H1 (cell line): ENCODE measurements around the gene DDX41. TPM values are rescaled to one million over a fixed set of nuclear protein-coding genes. Genes with fewer than 3 reads are reported as not detected.

ENCODE experiments used
- CTCF ChIA-PET: fragments of 300-600 bp; sonication (Branson Sonifier 250); formaldehyde crosslinking; loops from one replicate; lab custom pipeline; 2021; ENCODE audit not compliant: partially characterized antibody; lab: Charles Lee
- POLR2A ChIA-PET: fragments of 300-600 bp; sonication (Branson Sonifier 250); formaldehyde crosslinking; loops from one replicate; lab custom pipeline; 2021; ENCODE audit warnings: inconsistent platforms; ENCODE audit not compliant: partially characterized antibody; lab: Charles Lee
- DNase-seq, 2 experiments: peaks; one replicate each; pipeline versions ENCODE4 v3.0.0 to v3.0.0-alpha.2; 2010 to 2022; ENCODE audit warnings: low spot score in 2 of 2, low read depth in 1 of 2, mixed read lengths in 1 of 2
- FAIRE-seq: peaks from 2 replicates; lab custom pipeline; 2011; peaks lifted over from hg19 to GRCh38; lab: Jason Lieb, UNC
- H2AFZ ChIP-seq: 2 replicates; pipeline ENCODE4 v1.8.1; 2012; ENCODE audit warnings: low read length, inconsistent platforms
- H2AK5ac ChIP-seq: 2 replicates; pipeline ENCODE4 v1.6.1; 2013; ENCODE audit warnings: low read depth, low read length
- H2BK120ac ChIP-seq: replicated peaks from 2 replicates; pipeline ENCODE3; 2013; ENCODE audit warnings: low read depth, low read length, inconsistent platforms
- H2BK12ac ChIP-seq: 2 replicates; pipeline ENCODE4 v1.6.1; 2013; ENCODE audit warnings: low read depth, low read length
- H2BK15ac ChIP-seq: 2 replicates; pipeline ENCODE4 v1.6.1; 2013; ENCODE audit warnings: low read length
- H2BK20ac ChIP-seq: 2 replicates; pipeline ENCODE4 v1.6.1; 2013; ENCODE audit warnings: low read length
- H2BK5ac ChIP-seq: 2 replicates; pipeline ENCODE4 v1.6.1; 2013; ENCODE audit warnings: low read depth, low read length
- H3K14ac ChIP-seq: 2 replicates; pipeline ENCODE4 v1.6.1; 2013; ENCODE audit warnings: inconsistent platforms; ENCODE audit not compliant: insufficient read length
- H3K18ac ChIP-seq: 2 replicates; pipeline ENCODE4 v1.6.1; 2013; ENCODE audit warnings: low read length; ENCODE audit errors: extremely low read depth
- H3K23ac ChIP-seq: 2 replicates; pipeline ENCODE4 v1.6.1; 2013; ENCODE audit warnings: inconsistent platforms; ENCODE audit not compliant: insufficient read length
- H3K23me2 ChIP-seq: 2 replicates; pipeline ENCODE4 v1.6.1; 2013; ENCODE audit warnings: low read depth, low read length
- H3K27ac ChIP-seq: 2 replicates; pipeline ENCODE4 v1.6.1; 2011; ENCODE audit warnings: low read depth, low read length, inconsistent platforms
- H3K27me3 ChIP-seq, 4 experiments: replicated peaks in 1 of 4; 1 replicate in 1 of 4; 2 replicates in 3 of 4; pipeline versions ENCODE4 v1.6.1 to v1.8.1; 2011 to 2013; ENCODE audit warnings: low read length in 3 of 4, mild to moderate bottlenecking in 3 of 4, inconsistent platforms in 2 of 4, mixed read lengths in 2 of 4, moderate library complexity in 1 of 4; ENCODE audit not compliant: control insufficient read depth in 3 of 4, insufficient read depth in 3 of 4; ENCODE audit errors: extremely low read depth in 1 of 4
- H3K36me3 ChIP-seq, 4 experiments: 2 replicates each; pipeline versions ENCODE4 v1.6.1 to v1.8.1; 2011 to 2013; ENCODE audit warnings: mild to moderate bottlenecking in 4 of 4, low read length in 3 of 4, moderate library complexity in 2 of 4, control low read depth in 1 of 4, inconsistent platforms in 1 of 4; ENCODE audit not compliant: insufficient read depth in 4 of 4, control insufficient read depth in 2 of 4
- H3K4ac ChIP-seq: replicated peaks from 2 replicates; pipeline ENCODE3; 2013; ENCODE audit warnings: low read length, low read depth, mixed read lengths, inconsistent platforms; ENCODE audit not compliant: insufficient read length
- H3K4me1 ChIP-seq, 4 experiments: replicated peaks in 1 of 4; 1 replicate in 1 of 4; 2 replicates in 3 of 4; pipeline versions ENCODE4 v1.6.1 to v1.8.1; 2011 to 2013; ENCODE audit warnings: low read length in 3 of 4, inconsistent platforms in 2 of 4, mixed read lengths in 1 of 4; ENCODE audit not compliant: insufficient read depth in 4 of 4, control insufficient read depth in 3 of 4
- H3K4me2 ChIP-seq, 2 experiments: 2 replicates each; pipeline versions ENCODE4 v1.6.1 to v1.8.1; 2011 to 2013; ENCODE audit warnings: low read depth in 2 of 2, low read length in 2 of 2, control low read depth in 1 of 2, inconsistent platforms in 1 of 2, mild to moderate bottlenecking in 1 of 2; ENCODE audit not compliant: insufficient read depth in 1 of 2
- H3K4me3 ChIP-seq, 4 experiments: fragments of 200-600, 300-600 bp in 1 of 4; sonication (generic), shearing (Covaris generic), sonication (Bioruptor Twin) in 1 of 4; 2 replicates each; pipeline versions ENCODE4 v1.5.1 to v1.8.1; 2011 to 2016; ENCODE audit warnings: low read length in 4 of 4, low read depth in 3 of 4, control low read depth in 2 of 4, inconsistent platforms in 2 of 4, mild to moderate bottlenecking in 2 of 4, mixed read lengths in 1 of 4, moderate library complexity in 1 of 4; ENCODE audit not compliant: insufficient read depth in 2 of 4; ENCODE audit errors: extremely low read depth in 1 of 4
- H3K56ac ChIP-seq: replicated peaks from 2 replicates; pipeline ENCODE3; 2013; ENCODE audit warnings: low read depth, mild to moderate bottlenecking, mixed read lengths, low read length, inconsistent platforms; ENCODE audit not compliant: insufficient read length
- H3K79me1 ChIP-seq: 2 replicates; pipeline ENCODE4 v1.6.1; 2013; ENCODE audit warnings: low read depth, low read length, control low read depth
- H3K79me2 ChIP-seq, 2 experiments: 2 replicates each; pipeline versions ENCODE4 v1.6.1 to v1.8.1; 2012 to 2013; ENCODE audit warnings: low read length in 2 of 2, mild to moderate bottlenecking in 2 of 2, inconsistent platforms in 1 of 2; ENCODE audit not compliant: insufficient read depth in 2 of 2, control insufficient read depth in 1 of 2
- H3K9ac ChIP-seq, 4 experiments: replicated peaks in 1 of 4; 1 replicate in 1 of 4; 2 replicates in 3 of 4; pipeline versions ENCODE4 v1.6.1 to v1.8.1; 2011 to 2013; ENCODE audit warnings: low read depth in 3 of 4, low read length in 3 of 4, control low read depth in 2 of 4, mild to moderate bottlenecking in 2 of 4, moderate library complexity in 2 of 4, inconsistent platforms in 1 of 4; ENCODE audit errors: extremely low read depth in 1 of 4
- H3K9me3 ChIP-seq, 2 experiments: 2 replicates each; pipeline versions ENCODE4 v1.6.1 to v1.8.1; 2012 to 2013; ENCODE audit warnings: mild to moderate bottlenecking in 2 of 2, moderate library complexity in 2 of 2, control low read depth in 1 of 2, inconsistent platforms in 1 of 2, low read depth in 1 of 2, low read length in 1 of 2, mixed read lengths in 1 of 2; ENCODE audit not compliant: insufficient read depth in 2 of 2
- H4K20me1 ChIP-seq, 2 experiments: replicated peaks in 1 of 2; 2 replicates each; pipeline versions ENCODE3 to v1.8.1; 2011 to 2013; ENCODE audit warnings: inconsistent platforms in 2 of 2, low read length in 2 of 2, mild to moderate bottlenecking in 1 of 2; ENCODE audit not compliant: insufficient read depth in 2 of 2, control insufficient read depth in 1 of 2
- H4K5ac ChIP-seq: 2 replicates; pipeline ENCODE4 v1.6.1; 2013; ENCODE audit warnings: low read length, low read depth, mixed read lengths, inconsistent platforms; ENCODE audit not compliant: insufficient read length
- H4K8ac ChIP-seq: 2 replicates; pipeline ENCODE4 v1.8.0; 2013; ENCODE audit warnings: mild to moderate bottlenecking, moderate library complexity, low read length, inconsistent platforms; ENCODE audit not compliant: insufficient read depth; ENCODE audit errors: extremely low read depth
- H4K91ac ChIP-seq: replicated peaks from 2 replicates; pipeline ENCODE3; 2013; ENCODE audit warnings: low read length, mixed read lengths, inconsistent platforms; ENCODE audit not compliant: insufficient read length
- POLR2AphosphoS5 ChIP-seq: IDR thresholded peaks from 2 replicates; pipeline ENCODE4 v1.6.1; 2011; ENCODE audit warnings: low read depth, low read length
- WGBS, 2 experiments: shearing (Covaris generic) in 1 of 2; methylation state at CpG; one replicate each; pipeline versions ENCODE4 v1.1.6 to v1.1.7; 2013 to 2015; ENCODE audit warnings: low lambda C conversion rate in 2 of 2, mixed read lengths in 2 of 2, inconsistent platforms in 1 of 2, low coverage in 1 of 2, missing lambda C conversion rate in 1 of 2; ENCODE audit not compliant: insufficient replicate concordance in 2 of 2, insufficient coverage in 1 of 2, insufficient read length in 1 of 2; ENCODE audit errors: extremely low coverage in 1 of 2, missing lambda C conversion rate in 1 of 2; 5-methylcytosine and 5-hydroxymethylcytosine counted together
- polyA plus RNA-seq, 7 experiments: library from polyadenylated mRNA; depleted of rRNA in 3 of 7; stranded (reverse) in 5 of 7; unstranded in 2 of 7; fragments of >200 nt in 5 of 7; fragments of 200-250 nt in 2 of 7; gene quantifications; 1 replicate in 5 of 7; 2 replicates in 1 of 7; 4 replicates in 1 of 7; pipeline versions ENCODE4 v1.2.1 to v1.2.3, GENCODE V29; 2011 to 2013; ENCODE audit warnings: missing spikeins in 2 of 7, mixed read lengths in 2 of 7
- total RNA-seq: library from RNA; stranded (reverse); fragmentation: NEBNext Ultra II Directional; extraction: Animal tissue kit (Norgen Biotek cat#: 25700); gene quantifications from 2 replicates; pipeline ENCODE4 v1.2.1, GENCODE V29; 2021
- TF ChIP-seq, protein P1 (sequence below): IDR thresholded peaks from 2 replicates; pipeline ENCODE4 v1.6.1; 2012; ENCODE audit warnings: low read length, inconsistent platforms

Gene DDX41
- total and polyA plus RNA-seq, 2 of the 8 experiments (the other 6 are each of a cell fraction or from before 2014, with no cell fraction given), result 102 to 135 TPM

DNA sequence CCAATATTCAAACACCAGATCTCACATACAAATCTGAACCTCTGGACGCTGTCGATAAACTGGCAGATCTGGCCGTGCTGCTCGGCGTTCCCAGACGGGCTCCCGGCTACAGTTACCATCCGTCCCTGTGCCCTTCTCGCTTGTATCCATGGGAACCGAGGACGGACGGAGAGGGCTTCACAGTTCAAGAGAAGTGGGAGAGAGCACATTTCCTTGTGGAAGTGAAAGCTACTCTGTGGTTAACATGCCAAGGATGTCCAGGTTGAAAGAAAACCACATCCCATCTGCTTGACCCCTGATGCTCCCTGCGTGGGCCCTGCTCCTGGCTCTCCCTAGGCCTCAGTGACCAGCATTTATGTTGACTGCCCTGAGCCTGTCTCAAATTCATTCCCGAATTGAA is 37.0 kb downstream of the DDX41 start:
- H3K9ac ChIP-seq, result no peak overlapping the region
- DNase-seq (no peak), FAIRE-seq (no peak)
- H3K9me3 ChIP-seq, result no peaks in the 10 kb centered on the region
- H3K27ac ChIP-seq, result no peak overlapping the region
- no peak overlapping the region for H4K91ac ChIP-seq
- H4K5ac ChIP-seq, result no peak overlapping the region
- H3K56ac ChIP-seq, result no peak overlapping the region
- 91% methylated on average over 14 of the region's 14 CpGs; no CpG with 5 or more reads in 1 of the 2 experiments for WGBS, 2 experiments
- no peak overlapping the region for H3K23ac ChIP-seq
- peaks cover 0 to 11% of the 10 kb centered on the region in 2 experiments for H4K20me1 ChIP-seq
- H2BK5ac ChIP-seq, result no peak overlapping the region
- peaks cover 0 to 10% (median 6%) of the 10 kb centered on the region in 4 experiments; a peak in 6 of 7 replicates for H3K4me1 ChIP-seq
- H2BK15ac ChIP-seq, result no peak overlapping the region
- H2BK120ac ChIP-seq, result no peak overlapping the region
- ChIA-PET CTCF (interaction anchor here (0.6 to 10.4 kb wide), 6 partner anchors 12 to 109 kb away, joined by 3 to 162 read pairs (median 8); partner anchors contain the start of gene PDLIM7), POLR2A (interaction anchor here (0.6 to 67.5 kb wide), 3 partner anchors 0 to 361 kb away, joined by 3 to 3349 read pairs (median 3349); partner anchors contain the start of genes DBN1, DOK3, PDLIM7 and PRR7)
- H2AK5ac ChIP-seq, result no peak overlapping the region
- no peak overlapping the region for H2AFZ ChIP-seq
- no peak overlapping the region for H3K14ac ChIP-seq
- H4K8ac ChIP-seq, result peak overlapping the region; percentile 71; the same call in 1 of the 2 replicates
- no peaks in the 10 kb centered on the region for H3K79me2 ChIP-seq
- TF ChIP-seq, protein P1, sequence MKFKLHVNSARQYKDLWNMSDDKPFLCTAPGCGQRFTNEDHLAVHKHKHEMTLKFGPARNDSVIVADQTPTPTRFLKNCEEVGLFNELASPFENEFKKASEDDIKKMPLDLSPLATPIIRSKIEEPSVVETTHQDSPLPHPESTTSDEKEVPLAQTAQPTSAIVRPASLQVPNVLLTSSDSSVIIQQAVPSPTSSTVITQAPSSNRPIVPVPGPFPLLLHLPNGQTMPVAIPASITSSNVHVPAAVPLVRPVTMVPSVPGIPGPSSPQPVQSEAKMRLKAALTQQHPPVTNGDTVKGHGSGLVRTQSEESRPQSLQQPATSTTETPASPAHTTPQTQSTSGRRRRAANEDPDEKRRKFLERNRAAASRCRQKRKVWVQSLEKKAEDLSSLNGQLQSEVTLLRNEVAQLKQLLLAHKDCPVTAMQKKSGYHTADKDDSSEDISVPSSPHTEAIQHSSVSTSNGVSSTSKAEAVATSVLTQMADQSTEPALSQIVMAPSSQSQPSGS, result no peak
- TF ChIP-seq POLR2AphosphoS5, result peak; percentile 55; the same call in 1 of the 2 replicates
- H3K4ac ChIP-seq, result no peak overlapping the region
- H3K4me2 ChIP-seq, result no peak overlapping the region
- no peak overlapping the region for H3K18ac ChIP-seq
- no peaks in the 10 kb centered on the region for H3K23me2 ChIP-seq
- H3K36me3 ChIP-seq, result peaks cover 4 to 12% (median 7%) of the 10 kb centered on the region in 4 experiments; a peak in 5 of 8 replicates
- H2BK20ac ChIP-seq, result no peak overlapping the region
- H3K4me3 ChIP-seq, result no peak overlapping the region
- no peaks in the 10 kb centered on the region for H3K79me1 ChIP-seq
- H2BK12ac ChIP-seq, result no peak overlapping the region
- no peaks in the 10 kb centered on the region for H3K27me3 ChIP-seq
